H9 (cell line): ENCODE data around the gene SPDEF. TPM values are rescaled to one million over a fixed set of nuclear protein-coding genes. Genes with fewer than 3 reads are reported as not detected.

Experiments
- DNase-seq: peaks from one replicate; pipeline ENCODE4 v3.0.0-alpha.2; 2017
- H2AFZ ChIP-seq: one replicate; pipeline ENCODE4 v1.6.1; 2013; ENCODE audit warnings: mild to moderate bottlenecking, low read length, control low read depth, moderate library complexity
- H2AK5ac ChIP-seq: 2 replicates; pipeline ENCODE4 v1.6.1; 2013; ENCODE audit warnings: low read length, control low read depth, mixed read lengths; ENCODE audit not compliant: insufficient read length
- H2BK120ac ChIP-seq: one replicate; pipeline ENCODE4 v1.6.1; 2013; ENCODE audit warnings: low read depth, mild to moderate bottlenecking, low read length, control low read depth, inconsistent platforms; ENCODE audit not compliant: poor library complexity, severe bottlenecking
- H2BK12ac ChIP-seq: 2 replicates; pipeline ENCODE4 v1.6.1; 2013; ENCODE audit warnings: low read length, control low read depth, mixed read lengths, low read depth; ENCODE audit not compliant: insufficient read length
- H2BK15ac ChIP-seq: 2 replicates; pipeline ENCODE4 v1.6.1; 2013; ENCODE audit warnings: low read depth, low read length, control low read depth
- H2BK20ac ChIP-seq: one replicate; pipeline ENCODE4 v1.6.1; 2013; ENCODE audit warnings: low read depth, mild to moderate bottlenecking, low read length, control low read depth, inconsistent platforms; ENCODE audit not compliant: poor library complexity, severe bottlenecking
- H2BK5ac ChIP-seq: 2 replicates; pipeline ENCODE4 v1.6.1; 2013; ENCODE audit warnings: low read length, control low read depth, mixed read lengths; ENCODE audit not compliant: insufficient read length
- H3K14ac ChIP-seq: 2 replicates; pipeline ENCODE4 v1.6.1; 2013; ENCODE audit warnings: low read length, control low read depth; ENCODE audit not compliant: insufficient read depth
- H3K18ac ChIP-seq: 2 replicates; pipeline ENCODE4 v1.6.1; 2013; ENCODE audit warnings: low read depth, mild to moderate bottlenecking, mixed read lengths, low read length, control low read depth; ENCODE audit not compliant: insufficient read length
- H3K23ac ChIP-seq: 2 replicates; pipeline ENCODE4 v1.6.1; 2013; ENCODE audit warnings: low read length, control low read depth, mixed read lengths, low read depth; ENCODE audit not compliant: insufficient read length
- H3K23me2 ChIP-seq: 2 replicates; pipeline ENCODE4 v1.6.1; 2013; ENCODE audit warnings: low read depth, mild to moderate bottlenecking, mixed read lengths, low read length, control low read depth; ENCODE audit not compliant: insufficient read length, poor library complexity, severe bottlenecking
- H3K27ac ChIP-seq: 2 replicates; pipeline ENCODE4 v1.5.1; 2013; ENCODE audit warnings: low read length, control low read depth, mixed read lengths, low read depth; ENCODE audit not compliant: insufficient read length
- H3K27me3 ChIP-seq: 2 replicates; pipeline ENCODE4 v1.6.1; 2013; ENCODE audit warnings: low read length, control low read depth, inconsistent platforms; ENCODE audit not compliant: insufficient read depth
- H3K4ac ChIP-seq: 2 replicates; pipeline ENCODE4 v1.6.1; 2013; ENCODE audit warnings: low read depth, mild to moderate bottlenecking, control low read depth, inconsistent platforms, low read length, moderate library complexity
- H3K4me1 ChIP-seq: 2 replicates; pipeline ENCODE4 v1.6.1; 2013; ENCODE audit warnings: low read length, control low read depth, inconsistent platforms; ENCODE audit not compliant: insufficient read depth
- H3K4me2 ChIP-seq: 2 replicates; pipeline ENCODE4 v1.6.1; 2013; ENCODE audit warnings: low read length, control low read depth, mixed read lengths; ENCODE audit not compliant: insufficient read length, insufficient read depth
- H3K56ac ChIP-seq: 2 replicates; pipeline ENCODE4 v1.6.1; 2013; ENCODE audit warnings: low read depth, mild to moderate bottlenecking, mixed read lengths, low read length, control low read depth; ENCODE audit not compliant: insufficient read length
- H3K79me1 ChIP-seq: 2 replicates; pipeline ENCODE4 v1.6.1; 2013; ENCODE audit warnings: low read depth, mild to moderate bottlenecking, moderate library complexity, low read length, control low read depth, inconsistent platforms; ENCODE audit not compliant: insufficient read depth, poor library complexity, severe bottlenecking
- H3K79me2 ChIP-seq: 2 replicates; pipeline ENCODE4 v1.6.1; 2013; ENCODE audit warnings: low read length, control low read depth, inconsistent platforms; ENCODE audit not compliant: insufficient read depth
- H3K9ac ChIP-seq: 2 replicates; pipeline ENCODE4 v1.6.1; 2013; ENCODE audit warnings: low read length, control low read depth, mixed read lengths; ENCODE audit not compliant: insufficient read length; ENCODE audit errors: extremely low read depth
- H3K9me3 ChIP-seq: one replicate; pipeline ENCODE4 v1.6.1; 2013; ENCODE audit warnings: low read depth, low read length, inconsistent platforms; ENCODE audit not compliant: control insufficient read depth
- H3T11ph ChIP-seq: one replicate; pipeline ENCODE4 v1.6.1; 2013; ENCODE audit warnings: mild to moderate bottlenecking, low read length, control low read depth, inconsistent platforms
- H4K20me1 ChIP-seq: one replicate; pipeline ENCODE4 v1.6.1; 2013; ENCODE audit not compliant: control insufficient read depth, insufficient read length, insufficient read depth
- H4K5ac ChIP-seq: 2 replicates; pipeline ENCODE4 v1.6.1; 2013; ENCODE audit warnings: low read depth, mild to moderate bottlenecking, mixed read lengths, low read length, control low read depth; ENCODE audit not compliant: insufficient read length
- H4K8ac ChIP-seq: replicated peaks from 2 replicates; pipeline ENCODE4 v1.6.1; 2013; ENCODE audit warnings: low read length, control low read depth, mixed read lengths, low read depth; ENCODE audit not compliant: insufficient read length
- H4K91ac ChIP-seq: 2 replicates; pipeline ENCODE4 v1.6.1; 2013; ENCODE audit warnings: low read depth, mild to moderate bottlenecking, moderate library complexity, mixed read lengths, low read length, control low read depth; ENCODE audit not compliant: insufficient read length
- H3K27ac Mint-ChIP-seq, 3 experiments: 2 replicates in 2 of 3; 3 replicates in 1 of 3; pipeline ENCODE4 v1.8.0; 2020 to 2021; ENCODE audit warnings: mixed read lengths in 3 of 3, mild to moderate bottlenecking in 1 of 3, moderate library complexity in 1 of 3
- H3K27me3 Mint-ChIP-seq: 2 replicates; pipeline ENCODE4 v1.8.0; 2021; ENCODE audit warnings: low read depth, mild to moderate bottlenecking, moderate library complexity, mixed read lengths
- H3K36me3 Mint-ChIP-seq, 3 experiments: 2 replicates in 2 of 3; 3 replicates in 1 of 3; pipeline ENCODE4 v1.8.0; 2020 to 2021; ENCODE audit warnings: low read depth in 3 of 3, mixed read lengths in 3 of 3; ENCODE audit not compliant: insufficient read depth in 1 of 3
- H3K4me1 Mint-ChIP-seq, 2 experiments: 2 replicates each; pipeline ENCODE4 v1.8.0; 2020; ENCODE audit warnings: mixed read lengths in 2 of 2
- H3K4me3 Mint-ChIP-seq, 2 experiments: 2 replicates in 1 of 2; 3 replicates in 1 of 2; pipeline ENCODE4 v1.8.0; 2020 to 2021; ENCODE audit warnings: mild to moderate bottlenecking in 2 of 2, mixed read lengths in 2 of 2, moderate library complexity in 1 of 2
- H3K9me3 Mint-ChIP-seq, 2 experiments: 2 replicates in 1 of 2; 3 replicates in 1 of 2; pipeline ENCODE4 v1.8.0; 2020; ENCODE audit warnings: mild to moderate bottlenecking in 2 of 2, mixed read lengths in 2 of 2, moderate library complexity in 1 of 2
- CTCF ChIP-seq: fragments of 200-600 bp; sonication (generic); conservative IDR thresholded peaks from 3 replicates; pipeline ENCODE4 v1.8.0; 2021; ENCODE audit warnings: antibody characterized with exemption, mild to moderate bottlenecking
- WGBS: extraction: QIAGEN DNeasy Blood & Tissue Kit; methylation state at CpG from one replicate; pipeline ENCODE4 v1.1.7; 2013; ENCODE audit warnings: missing lambda C conversion rate, low lambda C conversion rate, mixed read lengths; ENCODE audit not compliant: insufficient read length; ENCODE audit errors: extremely low coverage; 5-methylcytosine and 5-hydroxymethylcytosine counted together
- total RNA-seq: library from RNA; stranded (reverse); gene quantifications from 2 replicates; pipeline ENCODE4 v1.2.1, GENCODE V29; 2021

The SPDEF gene
- total RNA-seq, 1 experiment from 2014 or later: 0.15 TPM

- H3K4me1 Mint-ChIP-seq: peaks cover 7 to 28% of the 10 kb centered on the region in 2 experiments
- no peak overlapping the region for H3K14ac ChIP-seq
- no CpG with 5 or more reads among the region's 8 CpGs for WGBS
- H3K23me2 ChIP-seq: peaks cover under 1% of the 10 kb centered on the region
- H4K20me1 ChIP-seq: no peaks in the 10 kb centered on the region
- H3K79me1 ChIP-seq: no peaks in the 10 kb centered on the region
- H3K9ac ChIP-seq: no peak overlapping the region
- peaks cover 9% of the 10 kb centered on the region for H3K27me3 Mint-ChIP-seq
- no peaks in the 10 kb centered on the region for H3K79me2 ChIP-seq
- no peak overlapping the region for H2BK15ac ChIP-seq
- H3K56ac ChIP-seq: no peak overlapping the region
- H4K5ac ChIP-seq: no peak overlapping the region
- no peak overlapping the region for H2AK5ac ChIP-seq
- H2BK20ac ChIP-seq: no peak overlapping the region
- H2BK12ac ChIP-seq: no peak overlapping the region
- no peak overlapping the region for H3K18ac ChIP-seq
- no peaks in the 10 kb centered on the region for H3K9me3 ChIP-seq
- no peak for DNase-seq
- no peak overlapping the region for H3K4ac ChIP-seq
- H3K4me2 ChIP-seq: no peak overlapping the region
- no peak overlapping the region for H2BK120ac ChIP-seq
- no peak overlapping the region for H4K91ac ChIP-seq
- H3K23ac ChIP-seq: no peak overlapping the region
- peaks cover under 1% of the 10 kb centered on the region; the same call in 1 of the 2 replicates for H3K4me1 ChIP-seq
- H3K27me3 ChIP-seq: no peaks in the 10 kb centered on the region
- H4K8ac ChIP-seq: no peak overlapping the region
- no peak overlapping the region for H3K27ac ChIP-seq
- peak overlapping the region in 1 of 3 experiments; percentile 62; a peak in 2 of 7 replicates for H3K27ac Mint-ChIP-seq
- H3K4me3 Mint-ChIP-seq: no peak overlapping the region
- no peaks in the 10 kb centered on the region for H3K9me3 Mint-ChIP-seq
- H3T11ph ChIP-seq: no peak overlapping the region
- TF ChIP-seq CTCF: no peak
- no peak overlapping the region for H2AFZ ChIP-seq
- no peaks in the 10 kb centered on the region for H3K36me3 Mint-ChIP-seq
- H2BK5ac ChIP-seq: no peak overlapping the region
Measured at GRCh38 chr6:34519971-34520644, 36.0 kb downstream of the SPDEF start.
